HEK293 (cell line): Measurements from ENCODE around the gene MYO5B.

ENCODE experiments used
- CTCF ChIA-PET: fragments of 350-600 bp; formaldehyde crosslinking; extraction: SDS; loops from one replicate; lab custom pipeline; 2021; ENCODE audit warnings: antibody characterized with exemption; lab: Yijun Ruan, JAX
- POLR2A ChIA-PET: fragments of 300-600 bp; formaldehyde crosslinking; extraction: SDS; loops from one replicate; lab custom pipeline; 2020; ENCODE audit warnings: antibody characterized with exemption, inconsistent platforms; lab: Yijun Ruan, JAX
- H3K27ac ChIP-seq: fragments of 200-500 bp; sonication (Bioruptor generic); 2 replicates; pipeline ENCODE4 v1.5.1; 2014; ENCODE audit warnings: low read depth, low read length, control low read depth, inconsistent platforms; ENCODE audit errors: extremely low read depth
- H3K36me3 ChIP-seq, 2 experiments: fragments of 200-500 bp in 1 of 2; sonication (Bioruptor generic) in 1 of 2; 1 replicate in 1 of 2; 2 replicates in 1 of 2; pipeline ENCODE4 v1.5.1; 2014 to 2017; ENCODE audit warnings: inconsistent platforms in 2 of 2, low read length in 2 of 2; ENCODE audit not compliant: control insufficient read depth in 2 of 2, insufficient read depth in 1 of 2
- H3K4me1 ChIP-seq: fragments of 200-500 bp; sonication (Bioruptor generic); 2 replicates; pipeline ENCODE4 v1.5.1; 2014; ENCODE audit warnings: mild to moderate bottlenecking, low read length, inconsistent platforms; ENCODE audit not compliant: control insufficient read depth, insufficient read depth
- H3K4me3 ChIP-seq: 2 replicates; pipeline ENCODE4 v1.5.1; 2011; ENCODE audit warnings: low read depth, mild to moderate bottlenecking, control low read depth, low read length, moderate library complexity
- H3K9me3 ChIP-seq: fragments of 200-500 bp; sonication (Bioruptor generic); 2 replicates; pipeline ENCODE4 v1.5.1; 2014; ENCODE audit warnings: low read depth, low read length, inconsistent platforms; ENCODE audit not compliant: control insufficient read depth, insufficient read depth
- GLI4 ChIP-seq: fragments of 450-650 bp; formaldehyde crosslinking; IDR thresholded peaks from 2 replicates; pipeline ENCODE4 v1.5.1; 2016; ENCODE audit warnings: missing biosample characterization, missing genetic modification characterization
- IKZF3 ChIP-seq: fragments of 450-650 bp; IDR thresholded peaks from 2 replicates; pipeline ENCODE4 v1.5.0; 2018; ENCODE audit warnings: missing biosample characterization, mild to moderate bottlenecking, missing genetic modification characterization, moderate library complexity
- KLF7 ChIP-seq: fragments of 450-650 bp; formaldehyde crosslinking; IDR thresholded peaks from 2 replicates; pipeline ENCODE4 v1.5.1; 2016; ENCODE audit warnings: missing biosample characterization, missing genetic modification characterization, borderline replicate concordance
- OSR2 ChIP-seq: fragments of 450-650 bp; formaldehyde crosslinking; IDR thresholded peaks from 2 replicates; pipeline ENCODE4 v1.5.1; 2016; ENCODE audit warnings: missing biosample characterization, missing genetic modification characterization
- OVOL3 ChIP-seq: fragments of 450-650 bp; formaldehyde crosslinking; IDR thresholded peaks from 2 replicates; pipeline ENCODE4 v1.5.1; 2016; ENCODE audit warnings: missing biosample characterization, missing genetic modification characterization
- ZNF114 ChIP-seq: fragments of 450-650 bp; formaldehyde crosslinking; IDR thresholded peaks from 2 replicates; pipeline ENCODE4 v1.5.0; 2017; ENCODE audit warnings: missing biosample characterization, missing genetic modification characterization
- ZNF121 ChIP-seq: fragments of 450-650 bp; formaldehyde crosslinking; IDR thresholded peaks from 2 replicates; pipeline ENCODE4 v1.5.1; 2016; ENCODE audit warnings: missing biosample characterization, missing genetic modification characterization
- ZNF155 ChIP-seq: fragments of 450-650 bp; formaldehyde crosslinking; IDR thresholded peaks from 2 replicates; pipeline ENCODE4 v1.5.1; 2016; ENCODE audit warnings: missing biosample characterization, missing genetic modification characterization
- ZNF16 ChIP-seq: fragments of 450-650 bp; formaldehyde crosslinking; IDR thresholded peaks from 2 replicates; pipeline ENCODE4 v1.5.1; 2016; ENCODE audit warnings: low read depth, missing biosample characterization, missing genetic modification characterization
- ZNF19 ChIP-seq: fragments of 450-650 bp; formaldehyde crosslinking; IDR thresholded peaks from 2 replicates; pipeline ENCODE4; 2016; ENCODE audit warnings: missing biosample characterization, missing genetic modification characterization, low read depth
- ZNF23 ChIP-seq: fragments of 450-650 bp; formaldehyde crosslinking; IDR thresholded peaks from 2 replicates; pipeline ENCODE4 v1.5.1; 2016; ENCODE audit warnings: missing biosample characterization, missing genetic modification characterization, borderline replicate concordance
- ZNF37A ChIP-seq: fragments of 450-650 bp; IDR thresholded peaks from 2 replicates; pipeline ENCODE4 v1.5.1; 2018; ENCODE audit warnings: missing biosample characterization, missing genetic modification characterization
- ZNF391 ChIP-seq: fragments of 450-650 bp; formaldehyde crosslinking; IDR thresholded peaks from 2 replicates; pipeline ENCODE4 v1.5.1; 2016; ENCODE audit warnings: low read depth, missing biosample characterization, missing genetic modification characterization, borderline replicate concordance
- ZNF548 ChIP-seq: fragments of 450-650 bp; formaldehyde crosslinking; IDR thresholded peaks from 2 replicates; pipeline ENCODE4 v1.5.1; 2016; ENCODE audit warnings: missing biosample characterization, missing genetic modification characterization
- ZNF626 ChIP-seq: fragments of 450-650 bp; sonication (Bioruptor Pico); formaldehyde crosslinking; IDR thresholded peaks from 2 replicates; pipeline ENCODE4 v1.5.1; 2018; ENCODE audit warnings: missing biosample characterization, missing genetic modification characterization, inconsistent platforms
- ZNF629 ChIP-seq: fragments of 450-650 bp; formaldehyde crosslinking; IDR thresholded peaks from 2 replicates; pipeline ENCODE4 v1.5.1; 2017; ENCODE audit warnings: missing biosample characterization, missing genetic modification characterization
- ZNF707 ChIP-seq: fragments of 450-650 bp; formaldehyde crosslinking; IDR thresholded peaks from 2 replicates; pipeline ENCODE4 v1.5.1; 2016; ENCODE audit warnings: missing biosample characterization, missing genetic modification characterization
- ZNF76 ChIP-seq: fragments of 450-650 bp; formaldehyde crosslinking; IDR thresholded peaks from 2 replicates; pipeline ENCODE4; 2016; ENCODE audit warnings: low read depth, missing biosample characterization, missing genetic modification characterization, borderline replicate concordance
- TF ChIP-seq, protein P1 (sequence below): fragments of 450-650 bp; formaldehyde crosslinking; IDR thresholded peaks from 2 replicates; pipeline ENCODE4 v1.5.1; 2016; ENCODE audit warnings: missing biosample characterization, missing genetic modification characterization
- TF ChIP-seq, protein P2 (sequence below): fragments of 450-650 bp; formaldehyde crosslinking; IDR thresholded peaks from 2 replicates; pipeline ENCODE4 v1.5.1; 2017; ENCODE audit warnings: missing biosample characterization, missing genetic modification characterization
- TF ChIP-seq, protein P3 (sequence below): fragments of 450-650 bp; formaldehyde crosslinking; IDR thresholded peaks from 2 replicates; pipeline ENCODE4 v1.5.1; 2017; ENCODE audit warnings: missing biosample characterization, missing genetic modification characterization
- TF ChIP-seq, protein P4 (sequence below): fragments of 450-650 bp; formaldehyde crosslinking; IDR thresholded peaks from 2 replicates; pipeline ENCODE4 v1.5.1; 2016; ENCODE audit warnings: missing biosample characterization, missing genetic modification characterization
- TF ChIP-seq, protein P5 (sequence below): fragments of 450-650 bp; formaldehyde crosslinking; IDR thresholded peaks from 2 replicates; pipeline ENCODE4 v1.5.1; 2016; ENCODE audit warnings: missing biosample characterization, missing genetic modification characterization
- TF ChIP-seq, protein P6 (sequence below): fragments of 450-650 bp; formaldehyde crosslinking; IDR thresholded peaks from 2 replicates; pipeline ENCODE4 v1.5.1; 2016; ENCODE audit warnings: missing biosample characterization, missing genetic modification characterization, borderline replicate concordance

Gene MYO5B

DNA sequence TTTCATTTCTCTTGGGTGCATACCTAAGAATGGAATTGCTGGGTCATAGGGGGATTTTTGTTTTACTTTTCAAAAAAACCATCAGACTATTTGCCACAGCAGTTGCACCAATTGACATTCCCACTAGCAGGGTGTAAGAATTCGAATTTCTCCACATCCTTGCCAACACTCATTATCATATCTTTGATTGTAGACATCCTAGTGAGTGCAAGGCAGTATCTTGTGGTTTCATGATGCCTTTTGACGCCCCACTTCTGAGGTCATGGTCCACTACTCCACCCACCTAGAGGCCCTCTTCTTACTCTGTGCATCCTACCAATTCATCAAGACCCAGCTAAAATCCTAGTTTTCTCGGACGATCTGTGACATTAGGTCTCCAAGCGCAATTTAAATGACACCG lies 161.9 kb downstream of the MYO5B start (continued):
- TF ChIP-seq, protein P1, sequence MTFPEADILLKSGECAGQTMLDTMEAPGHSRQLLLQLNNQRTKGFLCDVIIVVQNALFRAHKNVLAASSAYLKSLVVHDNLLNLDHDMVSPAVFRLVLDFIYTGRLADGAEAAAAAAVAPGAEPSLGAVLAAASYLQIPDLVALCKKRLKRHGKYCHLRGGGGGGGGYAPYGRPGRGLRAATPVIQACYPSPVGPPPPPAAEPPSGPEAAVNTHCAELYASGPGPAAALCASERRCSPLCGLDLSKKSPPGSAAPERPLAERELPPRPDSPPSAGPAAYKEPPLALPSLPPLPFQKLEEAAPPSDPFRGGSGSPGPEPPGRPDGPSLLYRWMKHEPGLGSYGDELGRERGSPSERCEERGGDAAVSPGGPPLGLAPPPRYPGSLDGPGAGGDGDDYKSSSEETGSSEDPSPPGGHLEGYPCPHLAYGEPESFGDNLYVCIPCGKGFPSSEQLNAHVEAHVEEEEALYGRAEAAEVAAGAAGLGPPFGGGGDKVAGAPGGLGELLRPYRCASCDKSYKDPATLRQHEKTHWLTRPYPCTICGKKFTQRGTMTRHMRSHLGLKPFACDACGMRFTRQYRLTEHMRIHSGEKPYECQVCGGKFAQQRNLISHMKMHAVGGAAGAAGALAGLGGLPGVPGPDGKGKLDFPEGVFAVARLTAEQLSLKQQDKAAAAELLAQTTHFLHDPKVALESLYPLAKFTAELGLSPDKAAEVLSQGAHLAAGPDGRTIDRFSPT (tag by site-specific recombination): no peak
- TF ChIP-seq ZNF121 (tag by site-specific recombination) (no peak), ZNF16 (no peak), ZNF23 (tag by site-specific recombination) (no peak), OVOL3 (no peak), GLI4 (tag by site-specific recombination) (no peak)

DNA sequence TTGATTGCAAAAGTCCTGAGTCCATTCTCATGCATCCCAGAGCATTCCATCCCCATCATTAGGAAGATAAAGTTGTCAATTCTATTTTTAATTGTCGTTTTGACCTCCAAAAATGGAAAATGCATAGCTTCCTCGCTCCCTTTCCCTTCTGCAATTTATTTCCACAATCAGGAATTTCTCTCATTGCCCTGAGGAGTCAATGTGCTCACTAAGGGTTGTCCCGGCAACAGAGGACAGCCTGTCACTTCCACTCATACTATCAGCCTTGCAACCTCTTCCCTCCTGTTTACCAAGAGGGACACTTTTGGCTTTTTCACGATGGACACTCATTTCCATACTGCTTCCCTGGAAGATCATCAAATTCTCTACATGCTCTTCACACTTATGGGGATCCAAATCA lies 164.8 kb downstream of the MYO5B start:
- ChIA-PET POLR2A (interaction anchor here (0.8 kb wide), 1 partner anchor 20 kb away, joined by 3 read pairs; no protein-coding TSS in a partner anchor), CTCF (no interaction called here)
- H3K4me1 ChIP-seq: no peaks in the 10 kb centered on the region
- no peak overlapping the region for H3K27ac ChIP-seq
- H3K36me3 ChIP-seq: no peaks in the 10 kb centered on the region
- no peaks in the 10 kb centered on the region for H3K9me3 ChIP-seq
- TF ChIP-seq ZNF155 (no peak), GLI4 (tag by site-specific recombination) (no peak), ZNF114 (no peak), ZNF626 (tag by site-specific recombination) (no peak), ZNF707 (no peak), KLF7 (tag by site-specific recombination) (no peak), ZNF19 (tag by site-specific recombination) (no peak), IKZF3 (tag by site-specific recombination) (no peak)
- TF ChIP-seq, protein P2, sequence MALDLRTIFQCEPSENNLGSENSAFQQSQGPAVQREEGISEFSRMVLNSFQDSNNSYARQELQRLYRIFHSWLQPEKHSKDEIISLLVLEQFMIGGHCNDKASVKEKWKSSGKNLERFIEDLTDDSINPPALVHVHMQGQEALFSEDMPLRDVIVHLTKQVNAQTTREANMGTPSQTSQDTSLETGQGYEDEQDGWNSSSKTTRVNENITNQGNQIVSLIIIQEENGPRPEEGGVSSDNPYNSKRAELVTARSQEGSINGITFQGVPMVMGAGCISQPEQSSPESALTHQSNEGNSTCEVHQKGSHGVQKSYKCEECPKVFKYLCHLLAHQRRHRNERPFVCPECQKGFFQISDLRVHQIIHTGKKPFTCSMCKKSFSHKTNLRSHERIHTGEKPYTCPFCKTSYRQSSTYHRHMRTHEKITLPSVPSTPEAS (tag by site-specific recombination): no peak
- TF ChIP-seq, protein P3, sequence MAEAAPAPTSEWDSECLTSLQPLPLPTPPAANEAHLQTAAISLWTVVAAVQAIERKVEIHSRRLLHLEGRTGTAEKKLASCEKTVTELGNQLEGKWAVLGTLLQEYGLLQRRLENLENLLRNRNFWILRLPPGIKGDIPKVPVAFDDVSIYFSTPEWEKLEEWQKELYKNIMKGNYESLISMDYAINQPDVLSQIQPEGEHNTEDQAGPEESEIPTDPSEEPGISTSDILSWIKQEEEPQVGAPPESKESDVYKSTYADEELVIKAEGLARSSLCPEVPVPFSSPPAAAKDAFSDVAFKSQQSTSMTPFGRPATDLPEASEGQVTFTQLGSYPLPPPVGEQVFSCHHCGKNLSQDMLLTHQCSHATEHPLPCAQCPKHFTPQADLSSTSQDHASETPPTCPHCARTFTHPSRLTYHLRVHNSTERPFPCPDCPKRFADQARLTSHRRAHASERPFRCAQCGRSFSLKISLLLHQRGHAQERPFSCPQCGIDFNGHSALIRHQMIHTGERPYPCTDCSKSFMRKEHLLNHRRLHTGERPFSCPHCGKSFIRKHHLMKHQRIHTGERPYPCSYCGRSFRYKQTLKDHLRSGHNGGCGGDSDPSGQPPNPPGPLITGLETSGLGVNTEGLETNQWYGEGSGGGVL (tag by site-specific recombination): no peak
- TF ChIP-seq, protein P4, sequence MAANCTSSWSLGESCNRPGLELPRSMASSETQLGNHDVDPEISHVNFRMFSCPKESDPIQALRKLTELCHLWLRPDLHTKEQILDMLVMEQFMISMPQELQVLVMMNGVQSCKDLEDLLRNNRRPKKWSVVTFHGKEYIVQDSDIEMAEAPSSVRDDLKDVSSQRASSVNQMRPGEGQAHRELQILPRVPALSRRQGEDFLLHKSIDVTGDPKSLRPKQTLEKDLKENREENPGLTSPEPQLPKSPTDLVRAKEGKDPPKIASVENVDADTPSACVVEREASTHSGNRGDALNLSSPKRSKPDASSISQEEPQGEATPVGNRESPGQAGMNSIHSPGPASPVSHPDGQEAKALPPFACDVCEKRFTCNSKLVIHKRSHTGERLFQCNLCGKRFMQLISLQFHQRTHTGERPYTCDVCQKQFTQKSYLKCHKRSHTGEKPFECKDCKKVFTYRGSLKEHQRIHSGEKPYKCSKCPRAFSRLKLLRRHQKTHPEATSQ (tag by site-specific recombination): no peak
- no peak overlapping the region for H3K4me3 ChIP-seq

DNA sequence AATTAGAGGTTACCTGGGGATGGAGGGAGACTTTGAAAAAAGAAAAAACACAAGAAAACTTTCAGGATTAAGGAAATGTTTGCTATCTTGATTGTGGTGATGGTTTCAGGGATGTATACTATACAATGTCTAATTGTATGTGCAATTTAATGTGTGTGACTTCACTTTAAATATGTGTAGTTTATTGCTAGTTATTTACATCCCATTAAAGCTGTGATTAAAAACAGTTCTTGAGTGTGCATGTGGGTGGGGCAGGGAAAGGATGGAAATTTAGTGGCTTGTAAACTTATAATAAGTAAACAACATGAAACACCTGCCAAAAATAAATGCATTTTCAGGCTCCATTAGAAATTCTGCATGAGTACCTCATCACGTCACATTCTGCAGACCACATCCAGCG lies 167.0 kb downstream of the MYO5B start:
- ChIA-PET POLR2A (no interaction called here), CTCF (no interaction called here)
- no peaks in the 10 kb centered on the region for H3K4me1 ChIP-seq
- H3K27ac ChIP-seq: no peak overlapping the region
- no peak overlapping the region for H3K4me3 ChIP-seq
- no peaks in the 10 kb centered on the region for H3K36me3 ChIP-seq
- no peaks in the 10 kb centered on the region for H3K9me3 ChIP-seq
- TF ChIP-seq, protein P5, sequence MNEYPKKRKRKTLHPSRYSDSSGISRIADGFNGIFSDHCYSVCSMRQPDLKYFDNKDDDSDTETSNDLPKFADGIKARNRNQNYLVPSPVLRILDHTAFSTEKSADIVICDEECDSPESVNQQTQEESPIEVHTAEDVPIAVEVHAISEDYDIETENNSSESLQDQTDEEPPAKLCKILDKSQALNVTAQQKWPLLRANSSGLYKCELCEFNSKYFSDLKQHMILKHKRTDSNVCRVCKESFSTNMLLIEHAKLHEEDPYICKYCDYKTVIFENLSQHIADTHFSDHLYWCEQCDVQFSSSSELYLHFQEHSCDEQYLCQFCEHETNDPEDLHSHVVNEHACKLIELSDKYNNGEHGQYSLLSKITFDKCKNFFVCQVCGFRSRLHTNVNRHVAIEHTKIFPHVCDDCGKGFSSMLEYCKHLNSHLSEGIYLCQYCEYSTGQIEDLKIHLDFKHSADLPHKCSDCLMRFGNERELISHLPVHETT (tag by site-specific recombination): no peak
- TF ChIP-seq OSR2: no peak
- no peak for TF ChIP-seq ZNF76 (tag by site-specific recombination)
- TF ChIP-seq, protein P6, sequence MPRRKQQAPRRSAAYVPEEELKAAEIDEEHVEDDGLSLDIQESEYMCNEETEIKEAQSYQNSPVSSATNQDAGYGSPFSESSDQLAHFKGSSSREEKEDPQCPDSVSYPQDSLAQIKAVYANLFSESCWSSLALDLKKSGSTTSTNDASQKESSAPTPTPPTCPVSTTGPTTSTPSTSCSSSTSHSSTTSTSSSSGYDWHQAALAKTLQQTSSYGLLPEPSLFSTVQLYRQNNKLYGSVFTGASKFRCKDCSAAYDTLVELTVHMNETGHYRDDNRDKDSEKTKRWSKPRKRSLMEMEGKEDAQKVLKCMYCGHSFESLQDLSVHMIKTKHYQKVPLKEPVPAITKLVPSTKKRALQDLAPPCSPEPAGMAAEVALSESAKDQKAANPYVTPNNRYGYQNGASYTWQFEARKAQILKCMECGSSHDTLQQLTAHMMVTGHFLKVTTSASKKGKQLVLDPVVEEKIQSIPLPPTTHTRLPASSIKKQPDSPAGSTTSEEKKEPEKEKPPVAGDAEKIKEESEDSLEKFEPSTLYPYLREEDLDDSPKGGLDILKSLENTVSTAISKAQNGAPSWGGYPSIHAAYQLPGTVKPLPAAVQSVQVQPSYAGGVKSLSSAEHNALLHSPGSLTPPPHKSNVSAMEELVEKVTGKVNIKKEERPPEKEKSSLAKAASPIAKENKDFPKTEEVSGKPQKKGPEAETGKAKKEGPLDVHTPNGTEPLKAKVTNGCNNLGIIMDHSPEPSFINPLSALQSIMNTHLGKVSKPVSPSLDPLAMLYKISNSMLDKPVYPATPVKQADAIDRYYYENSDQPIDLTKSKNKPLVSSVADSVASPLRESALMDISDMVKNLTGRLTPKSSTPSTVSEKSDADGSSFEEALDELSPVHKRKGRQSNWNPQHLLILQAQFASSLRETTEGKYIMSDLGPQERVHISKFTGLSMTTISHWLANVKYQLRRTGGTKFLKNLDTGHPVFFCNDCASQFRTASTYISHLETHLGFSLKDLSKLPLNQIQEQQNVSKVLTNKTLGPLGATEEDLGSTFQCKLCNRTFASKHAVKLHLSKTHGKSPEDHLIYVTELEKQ: no peak
- TF ChIP-seq ZNF548: no peak
- no peak for TF ChIP-seq ZNF37A
- no peak for TF ChIP-seq ZNF629
- TF ChIP-seq ZNF391: no peak
